Myocyte (in vitro differentiated cells): ENCODE measurements around the gene TUT7. TPM values are rescaled to one million over a fixed set of nuclear protein-coding genes. Genes with fewer than 3 reads are reported as not detected.
"Not testable (repeated sequence)": the region's sequence is repeated elsewhere in the genome, so short reads cannot be mapped to it uniquely, and the experiment has no call there.

Experiments used
- DNase-seq: peaks from one replicate; pipeline ENCODE4 v3.0.0-alpha.2; 2012; ENCODE audit warnings: low read depth
- total RNA-seq: library from RNA; depleted of rRNA; stranded (reverse); fragments of >200 nt; gene quantifications from 2 replicates; pipeline ENCODE4 v1.2.3, GENCODE V29; 2014

The TUT7 gene
- total RNA-seq, 1 donor from 2014 or later, result 28.6 TPM

GRCh38 chr9:86301686-86302085 is 52.5 kb downstream of the TUT7 start:
- no peak for DNase-seq

GRCh38 chr9:86300701-86301100 is 53.5 kb downstream of the TUT7 start:
- DNase-seq, result no peak

GRCh38 chr9:86298873-86299272 is 55.3 kb downstream of the TUT7 start:
- no peak for DNase-seq

GRCh38 chr9:86290341-86290740 is 63.9 kb downstream of the TUT7 start:
- DNase-seq, result not testable (repeated sequence)

- DNase-seq, result no peak
Observed at GRCh38 chr9:86288499-86289198, 65.6 kb downstream of the TUT7 start.

GRCh38 chr9:86287013-86287412 is 67.2 kb downstream of the TUT7 start:
- no peak for DNase-seq

- DNase-seq, result no peak
Observed at GRCh38 chr9:86286278-86286677, 67.9 kb downstream of the TUT7 start.

- DNase-seq, result no peak
Observed at GRCh38 chr9:86285261-86285660, 68.9 kb downstream of the TUT7 start.

GRCh38 chr9:86282979-86283535 is 71.2 kb downstream of the TUT7 start:
- DNase-seq, result peak; percentile 74

- DNase-seq, result peak; percentile 96
Observed at GRCh38 chr9:86282077-86282978, 71.9 kb downstream of the TUT7 start, which contains the start of gene ISCA1. TSS of gene ISCA1 (minus strand) at chr9:86282538. CDS start at chr9:86282458, 80 bp downstream.

GRCh38 chr9:86281593-86282076 is 72.6 kb downstream of the TUT7 start:
- no peak for DNase-seq

- no peak for DNase-seq
Observed at GRCh38 chr9:86280580-86280979, 73.6 kb downstream of the TUT7 start.

GRCh38 chr9:86279839-86280238 is 74.4 kb downstream of the TUT7 start:
- DNase-seq, result no peak

GRCh38 chr9:86277072-86277471 is 77.1 kb downstream of the TUT7 start:
- no peak for DNase-seq

- DNase-seq, result no peak
Observed at GRCh38 chr9:86275962-86276361, 78.2 kb downstream of the TUT7 start.

GRCh38 chr9:86274821-86275643 is 79.2 kb downstream of the TUT7 start:
- no peak for DNase-seq

- DNase-seq, result no peak
Observed at GRCh38 chr9:86272221-86272620, 82.0 kb downstream of the TUT7 start.

- peak; percentile 67 for DNase-seq
Observed at GRCh38 chr9:86263876-86264275, 90.3 kb downstream of the TUT7 start.

- no peak for DNase-seq
Observed at GRCh38 chr9:86262492-86262891, 91.7 kb downstream of the TUT7 start.

GRCh38 chr9:86259557-86259956 is 94.7 kb downstream of the TUT7 start, which contains the start of gene C9orf153:
TSS of gene C9orf153 (minus strand) at chr9:86259657. CDS start at chr9:86229603, 30,054 bp downstream.
- no peak for DNase-seq

- DNase-seq, result peak; percentile 58
Observed at GRCh38 chr9:86257391-86257790, 96.8 kb downstream of the TUT7 start.
